ENCODE data around the gene LENG8.

The LENG8 gene

DNA sequence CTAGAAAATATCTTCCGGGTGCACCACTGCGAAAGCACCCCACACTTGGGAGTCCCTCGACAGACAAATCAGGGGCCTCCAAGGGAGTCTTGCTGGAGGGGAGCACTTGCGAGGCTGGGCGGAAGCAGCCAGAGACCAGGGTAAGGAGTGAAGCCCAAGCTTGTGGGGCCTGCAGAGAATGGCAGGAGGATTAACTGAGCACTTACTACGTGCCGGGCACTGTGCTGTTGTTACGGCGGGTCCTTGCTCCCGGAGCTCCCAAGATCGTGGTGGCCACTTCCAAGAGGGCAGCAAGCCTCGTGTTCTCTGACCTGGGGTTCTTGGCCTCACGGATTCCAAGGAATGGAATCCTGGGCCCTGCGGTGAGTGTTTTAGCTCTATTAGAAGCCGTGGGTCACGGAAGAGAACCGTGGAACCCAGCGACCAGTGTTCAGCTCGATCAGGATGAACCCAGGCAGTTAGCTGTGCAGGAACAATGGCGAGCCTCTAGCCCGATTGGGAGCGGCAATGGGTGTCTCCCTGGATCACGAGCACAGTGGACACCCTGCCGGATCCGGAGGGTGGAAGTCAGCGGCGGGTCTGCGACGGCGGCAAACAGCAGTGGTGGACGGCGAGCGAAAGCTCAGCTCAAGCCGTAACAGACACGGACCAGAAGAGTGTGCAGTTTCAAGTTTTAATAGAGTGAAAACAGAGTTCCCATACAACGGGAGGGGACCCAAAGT lies 24.2 kb upstream of the LENG8 start:
- Histone ChIP-seq H3K9ac (ENCODE audit: low read length) (no peak overlapping the region), H2BK15ac (replicated peaks; ENCODE audit: low read depth) (no peak overlapping the region), H3K4ac (ENCODE audit: low read depth, low read length) (no peak overlapping the region), H3K36me3 (ENCODE audit: control insufficient read depth, insufficient read depth, low read length) (no peaks in the 10 kb centered on the region), H4K8ac (ENCODE audit: low read depth, low read length) (no peak overlapping the region), H3K4me2 (ENCODE audit: low read length) (no peak overlapping the region), H3K27me3 (ENCODE audit: insufficient read depth, low read length, poor library complexity) (no peaks in the 10 kb centered on the region), H2AK5ac (ENCODE audit: low read length) (no peak overlapping the region), H3K27ac (ENCODE audit: low read depth, low read length) (no peak overlapping the region), H2BK5ac (ENCODE audit: low read length) (no peak overlapping the region), H4K5ac (ENCODE audit: low read length) (no peak overlapping the region), H2BK120ac (ENCODE audit: low read depth, low read length) (no peak overlapping the region), H3K18ac (ENCODE audit: low read length) (no peak overlapping the region), H3K56ac (ENCODE audit: low read length) (no peak overlapping the region), H3K23ac (ENCODE audit: low read length) (no peak overlapping the region), H3K79me1 (ENCODE audit: low read length) (no peaks in the 10 kb centered on the region), H3K4me3 (ENCODE audit: low read length) (no peak overlapping the region), H3K4me1 (ENCODE audit: control insufficient read depth, low read depth, low read length) (no peaks in the 10 kb centered on the region), H3K79me2 (ENCODE audit: control insufficient read depth, insufficient read depth, low read length) (no peaks in the 10 kb centered on the region)
- no peak for DNase-seq
- no CpG with 5 or more reads among the region's 36 CpGs for WGBS (ENCODE audit: extremely low coverage, insufficient coverage, low lambda C conversion rate)

DNA sequence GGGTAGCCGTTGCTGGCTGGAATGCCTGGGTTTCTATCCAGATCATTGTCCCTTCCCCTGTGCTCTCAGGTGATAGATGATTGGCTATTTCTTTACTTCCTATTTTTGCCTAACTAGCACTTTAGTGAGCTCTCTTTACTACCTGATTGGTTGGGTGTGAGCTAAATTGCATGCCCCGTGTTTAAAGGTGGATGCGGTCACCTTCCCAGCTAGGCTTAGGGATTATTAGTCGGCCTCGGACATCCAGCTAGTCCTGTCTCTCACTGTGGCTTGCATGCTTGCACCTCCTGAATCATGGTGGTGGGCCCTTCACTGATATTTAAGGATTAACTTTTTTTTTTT lies 23.6 kb upstream of the LENG8 start:
- Histone ChIP-seq H3K4ac (ENCODE audit: low read depth, low read length) (no peak overlapping the region), H3K79me1 (ENCODE audit: low read length) (no peaks in the 10 kb centered on the region), H2BK5ac (ENCODE audit: low read length) (no peak overlapping the region), H3K4me2 (ENCODE audit: low read length) (no peak overlapping the region), H2BK15ac (replicated peaks; ENCODE audit: low read depth) (no peak overlapping the region), H3K27me3 (ENCODE audit: insufficient read depth, low read length, poor library complexity) (no peaks in the 10 kb centered on the region), H3K27ac (ENCODE audit: low read depth, low read length) (no peak overlapping the region), H3K79me2 (ENCODE audit: control insufficient read depth, insufficient read depth, low read length) (no peaks in the 10 kb centered on the region), H4K8ac (ENCODE audit: low read depth, low read length) (no peak overlapping the region), H3K4me3 (ENCODE audit: low read length) (no peak overlapping the region), H3K18ac (ENCODE audit: low read length) (no peak overlapping the region), H3K9ac (ENCODE audit: low read length) (no peak overlapping the region), H3K4me1 (ENCODE audit: control insufficient read depth, low read depth, low read length) (no peaks in the 10 kb centered on the region), H3K36me3 (ENCODE audit: control insufficient read depth, insufficient read depth, low read length) (no peaks in the 10 kb centered on the region), H4K5ac (ENCODE audit: low read length) (no peak overlapping the region), H3K56ac (ENCODE audit: low read length) (no peak overlapping the region), H2AK5ac (ENCODE audit: low read length) (no peak overlapping the region), H3K23ac (ENCODE audit: low read length) (no peak overlapping the region), H2BK120ac (ENCODE audit: low read depth, low read length) (no peak overlapping the region)
- no CpG with 5 or more reads among the region's 5 CpGs for WGBS (ENCODE audit: extremely low coverage, insufficient coverage, low lambda C conversion rate)
- DNase-seq: no peak

DNA sequence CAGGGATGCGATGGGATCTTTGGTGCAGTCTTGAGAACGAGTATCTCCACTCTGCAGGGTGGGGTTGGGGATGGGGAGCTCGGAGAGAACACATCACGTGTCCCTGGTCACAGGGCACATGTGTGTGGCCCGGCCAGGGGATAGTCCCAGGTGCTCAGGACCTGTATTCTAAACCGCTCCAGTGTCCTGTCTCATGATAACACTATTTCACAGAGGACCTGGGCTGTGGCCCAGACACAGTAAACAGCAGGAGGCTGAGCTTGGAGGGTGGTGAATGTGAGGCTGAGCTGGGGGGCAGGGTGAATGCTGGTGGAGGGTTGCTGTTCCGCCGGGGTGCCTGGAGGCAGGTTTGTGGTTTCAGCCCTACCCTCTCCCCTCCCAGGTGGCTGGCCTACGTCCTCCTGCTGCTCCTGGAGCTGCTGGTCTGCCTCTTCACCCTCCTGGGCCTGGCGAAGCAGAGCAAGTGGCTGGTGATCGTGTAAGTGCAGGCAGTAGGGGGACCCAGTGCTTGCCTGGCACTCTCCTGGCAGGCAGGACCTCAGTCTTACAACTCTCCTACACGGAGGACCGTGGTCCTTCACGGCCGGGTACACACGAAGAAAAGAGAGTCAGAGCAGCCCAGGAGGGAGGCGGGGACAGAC lies 22.6 kb upstream of the LENG8 start:
- Histone ChIP-seq H3K4ac (ENCODE audit: low read depth, low read length) (no peak overlapping the region), H3K27ac (ENCODE audit: low read depth, low read length) (no peak overlapping the region), H2BK5ac (ENCODE audit: low read length) (no peak overlapping the region), H3K23ac (ENCODE audit: low read length) (no peak overlapping the region), H3K9ac (ENCODE audit: low read length) (no peak overlapping the region), H3K79me2 (ENCODE audit: control insufficient read depth, insufficient read depth, low read length) (no peaks in the 10 kb centered on the region), H2AK5ac (ENCODE audit: low read length) (no peak overlapping the region), H3K79me1 (ENCODE audit: low read length) (no peaks in the 10 kb centered on the region), H2BK15ac (replicated peaks; ENCODE audit: low read depth) (no peak overlapping the region), H4K5ac (ENCODE audit: low read length) (no peak overlapping the region), H2BK120ac (ENCODE audit: low read depth, low read length) (no peak overlapping the region), H3K4me3 (ENCODE audit: low read length) (no peak overlapping the region), H3K27me3 (ENCODE audit: insufficient read depth, low read length, poor library complexity) (no peaks in the 10 kb centered on the region), H4K8ac (ENCODE audit: low read depth, low read length) (no peak overlapping the region), H3K56ac (ENCODE audit: low read length) (no peak overlapping the region), H3K18ac (ENCODE audit: low read length) (no peak overlapping the region), H3K4me1 (ENCODE audit: control insufficient read depth, low read depth, low read length) (no peaks in the 10 kb centered on the region), H3K36me3 (ENCODE audit: control insufficient read depth, insufficient read depth, low read length) (no peaks in the 10 kb centered on the region), H3K4me2 (ENCODE audit: low read length) (no peak overlapping the region)
- WGBS (ENCODE audit: extremely low coverage, insufficient coverage, low lambda C conversion rate): no CpG with 5 or more reads among the region's 17 CpGs
- no peak for DNase-seq

DNA sequence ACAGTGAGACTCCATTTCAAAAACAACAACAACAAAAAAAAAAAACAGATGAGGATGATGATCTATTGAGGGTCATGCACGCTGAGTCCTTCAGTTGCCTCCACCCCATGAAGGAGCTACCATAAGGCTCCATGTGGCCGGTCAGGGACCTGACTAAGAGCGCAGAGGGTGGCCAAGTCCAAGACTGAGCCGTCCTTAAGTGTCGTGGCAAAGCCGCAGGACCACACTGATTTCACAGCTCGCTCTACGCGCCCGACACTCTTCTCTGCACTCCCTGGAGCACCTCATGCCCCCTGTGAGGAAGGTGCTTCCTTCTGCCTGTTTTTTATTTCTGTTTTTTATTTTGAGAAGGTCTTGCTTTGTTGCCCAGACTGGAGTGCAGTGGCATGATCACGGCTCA lies 21.4 kb upstream of the LENG8 start:
- H3K27ac ChIP-seq (ENCODE audit: low read depth, low read length): no peak overlapping the region
- H2AK5ac ChIP-seq (ENCODE audit: low read length): no peak overlapping the region
- no peaks in the 10 kb centered on the region for H3K79me1 ChIP-seq (ENCODE audit: low read length)
- no peak overlapping the region for H3K56ac ChIP-seq (ENCODE audit: low read length)
- H4K5ac ChIP-seq (ENCODE audit: low read length): no peak overlapping the region
- H3K18ac ChIP-seq (ENCODE audit: low read length): no peak overlapping the region
- no peak overlapping the region for H3K9ac ChIP-seq (ENCODE audit: low read length)
- no CpG with 5 or more reads among the region's 11 CpGs for WGBS (ENCODE audit: extremely low coverage, insufficient coverage, low lambda C conversion rate)
- H3K36me3 ChIP-seq (ENCODE audit: control insufficient read depth, insufficient read depth, low read length): no peaks in the 10 kb centered on the region
- H3K4me1 ChIP-seq (ENCODE audit: control insufficient read depth, low read depth, low read length): no peaks in the 10 kb centered on the region
- no peak overlapping the region for H3K23ac ChIP-seq (ENCODE audit: low read length)
- H3K4me3 ChIP-seq (ENCODE audit: low read length): no peak overlapping the region
- no peak overlapping the region for H2BK15ac ChIP-seq (replicated peaks; ENCODE audit: low read depth)
- no peak overlapping the region for H2BK120ac ChIP-seq (ENCODE audit: low read depth, low read length)
- no peaks in the 10 kb centered on the region for H3K27me3 ChIP-seq (ENCODE audit: insufficient read depth, low read length, poor library complexity)
- no peak overlapping the region for H3K4me2 ChIP-seq (ENCODE audit: low read length)
- H3K4ac ChIP-seq (ENCODE audit: low read depth, low read length): no peak overlapping the region
- H4K8ac ChIP-seq (ENCODE audit: low read depth, low read length): no peak overlapping the region
- H3K79me2 ChIP-seq (ENCODE audit: control insufficient read depth, insufficient read depth, low read length): no peaks in the 10 kb centered on the region
- no peak for DNase-seq
- no peak overlapping the region for H2BK5ac ChIP-seq (ENCODE audit: low read length)

DNA sequence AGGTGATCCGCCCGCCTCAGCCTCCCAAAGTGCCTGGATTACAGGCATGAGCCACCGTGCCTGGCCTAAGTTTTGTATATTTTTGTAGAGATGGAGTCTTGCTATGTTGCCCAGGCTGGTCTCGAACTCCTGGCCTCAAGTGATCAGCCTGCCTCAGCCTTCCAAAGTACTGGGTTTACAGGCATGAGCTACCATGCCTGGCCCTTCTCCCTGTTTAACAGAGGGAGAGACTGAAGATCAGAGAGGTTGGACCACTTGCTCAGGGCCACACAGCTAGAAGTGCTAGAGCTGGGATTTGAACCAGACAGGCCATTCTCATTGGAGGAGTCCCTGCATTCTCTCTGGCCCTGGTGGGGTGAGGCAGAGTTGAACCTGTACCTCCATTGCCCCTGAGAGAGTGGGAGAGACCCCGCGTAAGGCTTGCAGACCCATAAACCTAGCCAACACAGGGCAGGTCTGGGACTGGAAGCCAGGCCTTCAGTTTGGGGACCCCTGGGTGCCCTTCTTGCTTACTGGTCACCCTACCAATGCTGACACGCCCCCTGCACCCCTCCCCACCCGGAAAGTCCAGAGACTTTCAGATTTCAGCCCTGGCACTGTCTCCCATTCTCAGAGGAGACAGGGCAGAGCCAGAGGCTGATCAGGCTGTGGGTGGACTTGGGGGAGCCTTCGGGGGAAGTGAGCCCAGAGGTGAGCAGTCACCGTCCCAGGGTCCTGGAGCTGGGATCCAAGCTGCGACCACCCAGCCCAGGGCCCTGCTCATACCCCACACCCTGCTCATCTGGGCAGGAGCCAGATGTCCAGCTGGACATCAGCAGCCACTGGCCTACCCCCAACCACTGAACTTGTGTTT lies 20.4 kb upstream of the LENG8 start:
- Histone ChIP-seq H2AK5ac (ENCODE audit: low read length) (no peak overlapping the region), H4K8ac (ENCODE audit: low read depth, low read length) (no peak overlapping the region), H3K36me3 (ENCODE audit: control insufficient read depth, insufficient read depth, low read length) (no peaks in the 10 kb centered on the region), H2BK15ac (replicated peaks; ENCODE audit: low read depth) (no peak overlapping the region), H3K18ac (ENCODE audit: low read length) (no peak overlapping the region), H3K9ac (ENCODE audit: low read length) (no peak overlapping the region), H3K56ac (ENCODE audit: low read length) (no peak overlapping the region), H3K27me3 (ENCODE audit: insufficient read depth, low read length, poor library complexity) (no peaks in the 10 kb centered on the region), H4K5ac (ENCODE audit: low read length) (no peak overlapping the region), H3K4me1 (ENCODE audit: control insufficient read depth, low read depth, low read length) (no peaks in the 10 kb centered on the region), H2BK120ac (ENCODE audit: low read depth, low read length) (no peak overlapping the region), H2BK5ac (ENCODE audit: low read length) (no peak overlapping the region), H3K79me1 (ENCODE audit: low read length) (no peaks in the 10 kb centered on the region), H3K4ac (ENCODE audit: low read depth, low read length) (no peak overlapping the region), H3K23ac (ENCODE audit: low read length) (no peak overlapping the region), H3K4me3 (ENCODE audit: low read length) (no peak overlapping the region), H3K79me2 (ENCODE audit: control insufficient read depth, insufficient read depth, low read length) (no peaks in the 10 kb centered on the region), H3K4me2 (ENCODE audit: low read length) (no peak overlapping the region), H3K27ac (ENCODE audit: low read depth, low read length) (no peak overlapping the region)
- DNase-seq: no peak
- no CpG with 5 or more reads among the region's 11 CpGs for WGBS (ENCODE audit: extremely low coverage, insufficient coverage, low lambda C conversion rate)

Data from mesendoderm (in vitro differentiated cells).